ENCODE results near the gene CEP152. TPM values are rescaled to one million over a fixed set of nuclear protein-coding genes. Genes with fewer than 3 reads are reported as not detected.

Gene CEP152
- total and polyA plus RNA-seq, 2 donors from 2014 or later = 1.4 to 4.5 TPM

- H3K36me3 ChIP-seq (ENCODE audit: control insufficient read depth in 2 of 3, insufficient read depth in 3 of 3, low read length in 3 of 3) = no peaks in the 10 kb centered on the region
- intact Hi-C loops (cut with DNase I) = no loop called here
- H3K9ac ChIP-seq (ENCODE audit: low read length in 3 of 3) = no peak overlapping the region
- no peaks in the 10 kb centered on the region for H3K4me1 ChIP-seq (ENCODE audit: control insufficient read depth in 2 of 3, insufficient read depth in 2 of 3, low read depth in 1 of 3, low read length in 3 of 3)
- no peak overlapping the region for H3K27ac ChIP-seq (ENCODE audit: low read depth in 2 of 2, low read length in 2 of 2)
- DNase-seq (no peak), FAIRE-seq (no peak)
- no peaks in the 10 kb centered on the region for H3K27me3 ChIP-seq (ENCODE audit: control insufficient read depth, insufficient read depth, low read length)
- TF ChIP-seq CTCF (IDR thresholded peaks at IDR 0.05; ENCODE audit: borderline replicate concordance, extremely low read depth, insufficient read depth) = no peak
- H3K4me3 ChIP-seq (ENCODE audit: low read length in 3 of 3) = no peak overlapping the region
- H3K9me3 ChIP-seq (ENCODE audit: control insufficient read depth in 2 of 3, insufficient read depth in 1 of 3, low read length in 3 of 3) = no peaks in the 10 kb centered on the region
Measured at GRCh38 chr15:48834756-48835155, 23.9 kb upstream of the CEP152 start.

DNA sequence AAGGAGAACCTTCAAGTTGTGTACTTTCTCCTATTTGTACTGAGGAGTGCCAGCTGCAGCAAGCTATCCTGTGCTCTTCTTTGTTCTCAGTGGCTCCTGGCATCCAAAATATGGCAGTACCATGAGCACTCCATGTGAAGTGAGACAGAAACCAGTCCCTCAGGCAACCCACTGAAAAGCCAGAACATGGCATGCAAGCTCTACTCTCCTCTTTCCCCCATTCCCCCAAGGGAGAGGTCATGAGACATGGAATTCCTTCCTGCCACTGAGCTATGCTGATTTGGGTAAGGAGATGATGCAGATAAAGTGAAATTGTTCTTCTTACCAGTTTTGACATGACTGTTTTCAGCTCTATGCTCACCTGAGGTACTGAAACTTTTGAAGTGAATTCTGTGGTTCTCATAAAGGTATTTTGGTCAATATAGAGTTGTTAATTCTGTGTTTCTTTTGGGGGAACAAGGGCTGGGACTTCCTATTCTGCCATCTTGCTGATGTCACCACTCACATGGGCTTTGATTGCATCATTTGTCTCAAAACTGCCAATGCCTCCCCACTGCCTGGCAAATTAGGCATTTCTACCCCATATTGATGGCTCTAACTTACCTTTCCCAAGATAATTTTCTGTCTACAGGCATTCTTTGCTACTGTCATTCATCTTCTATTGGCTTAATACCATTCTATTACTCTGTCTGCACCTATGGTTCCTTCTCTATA, 22.8 kb upstream of the CEP152 start:
- intact Hi-C loops (cut with DNase I) = no loop called here
- H3K4me3 ChIP-seq (ENCODE audit: low read length in 3 of 3) = no peak overlapping the region
- no peak for FAIRE-seq

GRCh38 chr15:48832648-48833047, 21.8 kb upstream of the CEP152 start:
- no peak overlapping the region for H3K4me3 ChIP-seq (ENCODE audit: low read length in 3 of 3)
- no peaks in the 10 kb centered on the region for H3K9me3 ChIP-seq (ENCODE audit: control insufficient read depth in 2 of 3, insufficient read depth in 1 of 3, low read length in 3 of 3)
- FAIRE-seq (no peak), DNase-seq (no peak)
- no peaks in the 10 kb centered on the region for H3K36me3 ChIP-seq (ENCODE audit: control insufficient read depth in 2 of 3, insufficient read depth in 3 of 3, low read length in 3 of 3)
- H3K27me3 ChIP-seq (ENCODE audit: control insufficient read depth, insufficient read depth, low read length) = no peaks in the 10 kb centered on the region
- intact Hi-C loops (cut with DNase I) = no loop called here
- no peak overlapping the region for H3K27ac ChIP-seq (ENCODE audit: low read depth in 2 of 2, low read length in 2 of 2)
- no peak for TF ChIP-seq CTCF (IDR thresholded peaks at IDR 0.05; ENCODE audit: borderline replicate concordance, extremely low read depth, insufficient read depth)
- no peak overlapping the region for H3K9ac ChIP-seq (ENCODE audit: low read length in 3 of 3)
- no peaks in the 10 kb centered on the region for H3K4me1 ChIP-seq (ENCODE audit: control insufficient read depth in 2 of 3, insufficient read depth in 2 of 3, low read depth in 1 of 3, low read length in 3 of 3)

More for the DNA sequence above, 22.8 kb upstream of the CEP152 start:
- TF ChIP-seq CTCF (IDR thresholded peaks at IDR 0.05; ENCODE audit: borderline replicate concordance, extremely low read depth, insufficient read depth) = no peak
- DNase-seq = no peak
- Histone ChIP-seq H3K27me3 (ENCODE audit: control insufficient read depth, insufficient read depth, low read length) (no peaks in the 10 kb centered on the region), H3K4me1 (ENCODE audit: control insufficient read depth in 2 of 3, insufficient read depth in 2 of 3, low read depth in 1 of 3, low read length in 3 of 3) (no peaks in the 10 kb centered on the region), H3K9ac (ENCODE audit: low read length in 3 of 3) (no peak overlapping the region), H3K27ac (ENCODE audit: low read depth in 2 of 2, low read length in 2 of 2) (no peak overlapping the region), H3K9me3 (ENCODE audit: control insufficient read depth in 2 of 3, insufficient read depth in 1 of 3, low read length in 3 of 3) (no peaks in the 10 kb centered on the region), H3K36me3 (ENCODE audit: control insufficient read depth in 2 of 3, insufficient read depth in 3 of 3, low read length in 3 of 3) (no peaks in the 10 kb centered on the region)

DNA sequence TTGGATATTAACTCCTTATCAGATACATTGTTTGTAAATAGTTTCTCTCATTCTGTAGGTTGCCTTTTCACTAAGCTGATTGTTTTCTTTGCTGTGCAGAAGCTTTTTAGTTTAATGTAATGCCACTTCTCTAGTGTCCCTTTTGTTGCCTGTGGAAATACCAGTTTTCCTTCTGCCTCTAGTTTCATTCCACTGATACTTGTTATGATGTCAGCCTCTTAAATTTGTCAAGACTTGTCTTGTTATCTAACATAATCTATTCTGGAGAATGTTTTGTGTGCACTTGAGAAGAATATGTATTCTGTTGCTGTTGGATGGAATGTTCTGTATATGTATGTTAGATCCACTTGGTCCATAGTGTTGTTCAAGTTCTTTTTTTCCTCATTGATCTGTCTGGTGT, 18.0 kb upstream of the CEP152 start:
- Histone ChIP-seq H3K4me3 (ENCODE audit: low read length in 3 of 3) (no peak overlapping the region), H3K9ac (ENCODE audit: low read length in 3 of 3) (no peak overlapping the region), H3K36me3 (ENCODE audit: control insufficient read depth in 2 of 3, insufficient read depth in 3 of 3, low read length in 3 of 3) (no peaks in the 10 kb centered on the region), H3K27ac (ENCODE audit: low read depth in 2 of 2, low read length in 2 of 2) (no peak overlapping the region), H3K9me3 (ENCODE audit: control insufficient read depth in 2 of 3, insufficient read depth in 1 of 3, low read length in 3 of 3) (no peaks in the 10 kb centered on the region), H3K4me1 (ENCODE audit: control insufficient read depth in 2 of 3, insufficient read depth in 2 of 3, low read depth in 1 of 3, low read length in 3 of 3) (no peaks in the 10 kb centered on the region), H3K27me3 (ENCODE audit: control insufficient read depth, insufficient read depth, low read length) (no peaks in the 10 kb centered on the region)
- no peak for TF ChIP-seq CTCF (IDR thresholded peaks at IDR 0.05; ENCODE audit: borderline replicate concordance, extremely low read depth, insufficient read depth)
- intact Hi-C loops (cut with DNase I) = no loop called here
- FAIRE-seq (no peak), DNase-seq (no peak)

Measured in kidney (tissue), 14 donors.